ENCODE data around the gene AHCYL1. TPM values are rescaled to one million over a fixed set of nuclear protein-coding genes. Genes with fewer than 3 reads are reported as not detected.

AHCYL1 gene
- total and polyA plus RNA-seq, 4 donors = 41.9 to 79.0 (median 59.5) TPM

DNA sequence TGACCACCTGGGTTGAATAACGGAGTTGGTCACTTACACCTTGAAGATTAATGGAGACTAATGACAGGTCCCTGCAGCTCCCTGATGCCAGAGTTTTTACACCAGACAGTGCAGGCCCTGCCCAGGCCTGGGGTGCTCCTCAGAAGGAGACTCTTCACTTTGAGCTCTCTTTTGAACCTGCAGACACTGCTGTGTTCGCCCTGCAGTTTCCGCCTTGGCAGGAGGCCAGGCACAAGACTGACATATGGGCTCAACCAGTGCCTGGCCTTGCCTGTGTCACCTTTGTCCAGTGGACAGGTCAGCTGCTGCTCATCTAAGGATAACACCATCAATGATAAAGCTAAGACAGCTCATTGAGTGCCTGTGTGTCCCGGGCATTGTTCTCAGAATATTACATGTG, 55.1 kb downstream of the AHCYL1 start:
- ATAC-seq (ENCODE audit: low FRiP score) = no peak
- peaks cover 11 to 24% of the 10 kb centered on the region in 2 donors for H3K36me3 ChIP-seq (ENCODE audit: control insufficient read depth in 1 of 2, insufficient read depth in 2 of 2, low read length in 1 of 2)
- 74 to 77% methylated on average over 4 of the region's 4 CpGs for WGBS, 2 donors
- no peak overlapping the region for H3K4me3 ChIP-seq (ENCODE audit: low read length in 2 of 2)
- intact Hi-C loops (cut with DNase I) = no loop called here
- no peaks in the 10 kb centered on the region for H3K27me3 ChIP-seq (ENCODE audit: control insufficient read depth in 1 of 2, insufficient read depth in 2 of 2, low read length in 1 of 2)
- H3K9me3 ChIP-seq (ENCODE audit: control insufficient read depth, low read length) = no peaks in the 10 kb centered on the region
- H3K4me1 ChIP-seq (ENCODE audit: control insufficient read depth in 1 of 2, insufficient read depth in 2 of 2, low read length in 2 of 2) = no peaks in the 10 kb centered on the region
- H3K27ac ChIP-seq (ENCODE audit: low read depth in 1 of 2, low read length in 2 of 2) = no peak overlapping the region
- no peak for DNase-seq

DNA sequence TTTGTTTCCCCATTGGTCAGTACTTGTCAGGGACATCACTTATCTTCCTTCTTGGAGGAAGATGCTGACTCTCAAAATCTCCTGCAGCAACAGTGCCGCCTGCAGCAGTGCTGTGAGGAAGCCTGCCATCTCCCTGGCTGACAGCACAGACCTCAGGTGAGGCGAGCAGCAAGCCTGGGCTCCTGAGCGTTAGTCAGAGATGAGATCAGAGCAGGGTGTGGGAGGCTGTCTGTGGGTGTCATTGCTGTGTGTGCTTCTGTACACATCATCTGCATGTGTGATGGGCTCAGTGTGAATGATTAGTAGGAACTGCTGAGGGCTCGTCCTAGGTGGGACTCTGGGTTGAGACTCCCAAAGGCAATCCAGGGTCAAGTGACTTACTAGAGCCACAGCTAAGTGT, 56.0 kb downstream of the AHCYL1 start:
- Histone ChIP-seq H3K4me3 (ENCODE audit: low read length in 2 of 2) (no peak overlapping the region), H3K36me3 (ENCODE audit: control insufficient read depth in 1 of 2, insufficient read depth in 2 of 2, low read length in 1 of 2) (peaks cover 11 to 27% of the 10 kb centered on the region in 2 donors), H3K9me3 (ENCODE audit: control insufficient read depth, low read length) (no peaks in the 10 kb centered on the region), H3K27me3 (ENCODE audit: control insufficient read depth in 1 of 2, insufficient read depth in 2 of 2, low read length in 1 of 2) (no peaks in the 10 kb centered on the region), H3K4me1 (ENCODE audit: control insufficient read depth in 1 of 2, insufficient read depth in 2 of 2, low read length in 2 of 2) (no peaks in the 10 kb centered on the region), H3K27ac (ENCODE audit: low read depth in 1 of 2, low read length in 2 of 2) (no peak overlapping the region)
- intact Hi-C loops (cut with DNase I) = no loop called here
- DNase-seq = no peak
- WGBS, 2 donors = 89 to 91% methylated on average over 4 of the region's 4 CpGs
- no peak for ATAC-seq (ENCODE audit: low FRiP score)

DNA sequence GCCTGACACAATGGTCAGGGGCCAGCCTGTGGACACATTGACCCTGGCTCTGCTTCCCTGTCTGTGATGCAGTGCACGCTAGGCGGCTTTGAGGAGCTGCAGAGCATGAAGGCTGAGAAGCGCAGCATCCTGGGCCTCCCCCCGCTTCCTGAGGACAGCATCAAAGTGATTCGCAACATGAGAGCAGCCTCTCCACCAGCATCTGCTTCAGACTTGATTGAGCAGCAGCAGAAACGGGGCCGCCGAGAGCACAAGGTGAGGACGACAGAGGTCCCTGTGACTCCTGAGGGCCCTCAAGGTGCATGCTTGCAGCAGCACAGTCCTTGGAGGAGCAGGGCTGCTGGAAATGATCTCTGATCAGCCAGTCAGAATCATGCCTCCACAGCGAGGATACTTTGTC, 58.5 kb downstream of the AHCYL1 start:
- Histone ChIP-seq H3K27me3 (ENCODE audit: control insufficient read depth in 1 of 2, insufficient read depth in 2 of 2, low read length in 1 of 2) (no peaks in the 10 kb centered on the region), H3K27ac (ENCODE audit: low read depth in 1 of 2, low read length in 2 of 2) (no peak overlapping the region), H3K9me3 (ENCODE audit: control insufficient read depth, low read length) (no peaks in the 10 kb centered on the region), H3K4me3 (ENCODE audit: low read length in 2 of 2) (no peak overlapping the region), H3K4me1 (ENCODE audit: control insufficient read depth in 1 of 2, insufficient read depth in 2 of 2, low read length in 2 of 2) (no peaks in the 10 kb centered on the region), H3K36me3 (ENCODE audit: control insufficient read depth in 1 of 2, insufficient read depth in 2 of 2, low read length in 1 of 2) (peaks cover 16 to 30% of the 10 kb centered on the region in 2 donors)
- DNase-seq = no peak
- WGBS, 2 donors = 96% methylated on average over 10 of the region's 10 CpGs
- no peak for ATAC-seq (ENCODE audit: low FRiP score)
- intact Hi-C loops (cut with DNase I) = no loop called here

DNA sequence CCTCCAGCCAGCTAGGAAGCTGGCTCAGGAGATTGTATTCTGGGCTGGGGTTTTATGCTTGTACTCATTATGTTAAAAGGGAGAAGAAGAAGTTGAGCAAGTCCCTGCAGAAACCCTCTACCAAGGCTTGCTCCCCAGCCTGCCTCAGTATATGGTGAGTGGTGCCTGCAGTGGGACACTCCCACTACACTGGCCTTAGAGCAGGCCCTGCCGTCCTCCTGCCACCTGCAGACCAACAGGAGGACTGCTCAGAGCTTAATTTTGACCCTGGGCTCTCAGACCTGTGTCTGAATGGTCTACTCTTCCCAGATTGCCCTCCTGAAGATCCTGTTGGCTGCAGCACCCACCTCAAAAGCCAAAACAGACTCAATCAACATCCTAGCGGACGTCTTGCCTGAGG, 62.9 kb downstream of the AHCYL1 start:
- H3K36me3 ChIP-seq (ENCODE audit: control insufficient read depth in 1 of 2, insufficient read depth in 2 of 2, low read length in 1 of 2) = peaks cover 11 to 23% of the 10 kb centered on the region in 2 donors
- DNase-seq (no peak), ATAC-seq (ENCODE audit: low FRiP score) (no peak)
- no peak overlapping the region for H3K4me3 ChIP-seq (ENCODE audit: low read length in 2 of 2)
- no peaks in the 10 kb centered on the region for H3K9me3 ChIP-seq (ENCODE audit: control insufficient read depth, low read length)
- H3K27ac ChIP-seq (ENCODE audit: low read depth in 1 of 2, low read length in 2 of 2) = no peak overlapping the region
- no peaks in the 10 kb centered on the region for H3K27me3 ChIP-seq (ENCODE audit: control insufficient read depth in 1 of 2, insufficient read depth in 2 of 2, low read length in 1 of 2)
- intact Hi-C loops (cut with DNase I) = no loop called here
- no peaks in the 10 kb centered on the region for H3K4me1 ChIP-seq (ENCODE audit: control insufficient read depth in 1 of 2, insufficient read depth in 2 of 2, low read length in 2 of 2)
- WGBS, 2 donors = 70 to 78% methylated on average over 3 of the region's 3 CpGs

DNA sequence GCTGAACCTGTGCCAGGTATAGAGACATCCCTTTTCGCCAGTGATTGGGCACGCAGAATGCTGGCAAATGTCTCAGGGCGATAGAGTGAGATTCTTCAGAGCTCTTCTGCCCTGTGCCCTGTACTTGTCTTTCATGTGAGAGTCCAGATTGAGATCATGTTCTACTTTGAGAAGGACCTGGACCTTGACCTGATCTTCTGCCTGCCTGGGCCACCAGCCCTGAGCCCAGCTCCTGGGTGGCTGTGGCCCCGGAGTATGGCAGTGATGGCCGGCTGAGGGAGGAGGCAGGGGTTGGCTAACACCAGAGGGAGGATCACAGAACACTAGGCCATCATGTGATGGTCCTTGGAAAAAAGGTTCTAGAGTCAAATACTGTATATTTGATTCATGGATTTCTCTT, 63.7 kb downstream of the AHCYL1 start:
- Histone ChIP-seq H3K4me3 (ENCODE audit: low read length in 2 of 2) (no peak overlapping the region), H3K27ac (ENCODE audit: low read depth in 1 of 2, low read length in 2 of 2) (no peak overlapping the region), H3K27me3 (ENCODE audit: control insufficient read depth in 1 of 2, insufficient read depth in 2 of 2, low read length in 1 of 2) (no peaks in the 10 kb centered on the region), H3K36me3 (ENCODE audit: control insufficient read depth in 1 of 2, insufficient read depth in 2 of 2, low read length in 1 of 2) (peaks cover 8 to 23% of the 10 kb centered on the region in 2 donors), H3K9me3 (ENCODE audit: control insufficient read depth, low read length) (no peaks in the 10 kb centered on the region), H3K4me1 (ENCODE audit: control insufficient read depth in 1 of 2, insufficient read depth in 2 of 2, low read length in 2 of 2) (no peaks in the 10 kb centered on the region)
- ATAC-seq (ENCODE audit: low FRiP score) (no peak), DNase-seq (peak in 1 of 2 donors; percentile 55)
- WGBS, 2 donors = 85% methylated on average over 5 of the region's 5 CpGs
- intact Hi-C loops (cut with DNase I) = no loop called here

DNA sequence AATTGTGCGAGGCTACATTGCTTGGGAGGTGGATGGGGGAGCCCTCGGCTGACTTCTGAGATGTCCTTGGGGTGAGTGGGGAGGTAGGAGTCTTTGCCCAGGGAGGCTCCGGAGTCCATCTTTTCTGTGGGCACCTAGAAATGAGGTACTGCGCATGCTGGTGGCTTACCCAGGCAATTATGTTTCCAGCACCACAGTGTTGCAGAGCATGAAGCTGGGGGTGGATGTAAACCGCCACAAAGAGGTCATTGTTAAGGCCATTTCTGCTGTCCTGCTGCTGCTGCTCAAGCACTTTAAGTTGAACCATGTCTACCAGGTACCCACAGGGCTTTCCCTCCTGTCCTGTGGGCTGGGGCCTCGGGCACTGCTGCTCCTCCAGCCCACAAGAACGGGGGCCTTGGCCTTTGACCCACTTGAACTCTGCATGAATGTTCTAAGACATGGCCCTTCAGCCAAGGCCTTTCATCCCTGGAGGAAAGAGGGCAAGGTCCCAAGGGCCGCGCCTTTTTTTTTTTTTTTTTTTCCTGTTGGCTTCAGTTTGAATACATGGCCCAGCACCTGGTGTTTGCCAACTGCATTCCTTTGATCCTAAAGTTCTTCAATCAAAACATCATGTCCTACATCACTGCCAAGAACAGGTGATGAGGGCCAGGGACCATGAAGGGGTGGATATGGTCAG, 64.5 kb downstream of the AHCYL1 start:
- H3K27ac ChIP-seq (ENCODE audit: low read depth in 1 of 2, low read length in 2 of 2) = no peak overlapping the region
- H3K4me1 ChIP-seq (ENCODE audit: control insufficient read depth in 1 of 2, insufficient read depth in 2 of 2, low read length in 2 of 2) = no peaks in the 10 kb centered on the region
- no peaks in the 10 kb centered on the region for H3K27me3 ChIP-seq (ENCODE audit: control insufficient read depth in 1 of 2, insufficient read depth in 2 of 2, low read length in 1 of 2)
- H3K4me3 ChIP-seq (ENCODE audit: low read length in 2 of 2) = no peak overlapping the region
- H3K36me3 ChIP-seq (ENCODE audit: control insufficient read depth in 1 of 2, insufficient read depth in 2 of 2, low read length in 1 of 2) = peaks cover 8 to 20% of the 10 kb centered on the region in 2 donors
- ATAC-seq (ENCODE audit: low FRiP score) (no peak), DNase-seq (peak in 1 of 2 donors; percentile 35)
- intact Hi-C loops (cut with DNase I) = no loop called here
- WGBS, 2 donors = 88 to 89% methylated on average over 8 to 9 of the region's 9 CpGs
- H3K9me3 ChIP-seq (ENCODE audit: control insufficient read depth, low read length) = no peaks in the 10 kb centered on the region

DNA sequence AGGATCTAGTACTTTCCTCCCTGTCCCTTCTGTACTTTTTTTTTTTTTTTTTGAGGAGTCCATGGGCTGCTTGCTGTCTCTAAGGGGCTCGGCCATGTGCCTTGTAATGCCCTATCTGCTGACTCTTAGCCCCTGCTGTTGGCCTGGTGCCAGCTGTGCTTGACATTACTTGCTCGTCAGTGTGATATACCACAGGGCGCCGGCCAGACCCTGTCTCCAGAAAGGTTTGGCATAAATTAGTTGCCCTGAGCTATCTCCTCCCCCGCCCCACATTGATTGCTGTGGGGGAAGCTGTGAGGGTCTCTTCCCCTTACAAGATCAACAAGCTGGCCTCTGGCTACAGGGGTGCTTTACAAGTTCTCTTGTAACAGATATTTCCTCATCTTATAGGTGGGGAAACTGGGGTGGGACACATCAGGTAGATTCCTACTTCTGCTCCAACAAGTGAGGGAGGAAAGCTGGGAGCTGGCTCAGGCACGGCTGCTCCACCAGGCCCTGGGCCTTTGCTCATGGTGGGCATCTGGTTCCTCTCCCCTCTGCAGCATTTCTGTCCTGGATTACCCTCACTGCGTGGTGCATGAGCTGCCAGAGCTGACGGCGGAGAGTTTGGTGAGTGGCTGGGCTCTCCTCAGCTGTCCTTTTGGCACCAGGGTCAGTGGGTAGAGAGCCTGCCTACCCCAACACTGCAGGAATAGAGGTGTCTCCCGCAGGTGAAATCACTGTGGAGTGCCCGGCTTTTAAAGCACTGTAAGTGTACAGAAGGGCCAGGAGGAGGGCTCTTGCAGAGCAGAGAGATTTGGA, 65.4 kb downstream of the AHCYL1 start:
- no peaks in the 10 kb centered on the region for H3K4me1 ChIP-seq (ENCODE audit: control insufficient read depth in 1 of 2, insufficient read depth in 2 of 2, low read length in 2 of 2)
- no peaks in the 10 kb centered on the region for H3K9me3 ChIP-seq (ENCODE audit: control insufficient read depth, low read length)
- no peaks in the 10 kb centered on the region for H3K27me3 ChIP-seq (ENCODE audit: control insufficient read depth in 1 of 2, insufficient read depth in 2 of 2, low read length in 1 of 2)
- H3K4me3 ChIP-seq (ENCODE audit: low read length in 2 of 2) = no peak overlapping the region
- H3K36me3 ChIP-seq (ENCODE audit: control insufficient read depth in 1 of 2, insufficient read depth in 2 of 2, low read length in 1 of 2) = peaks cover 12 to 22% of the 10 kb centered on the region in 2 donors
- H3K27ac ChIP-seq (ENCODE audit: low read depth in 1 of 2, low read length in 2 of 2) = no peak overlapping the region
- intact Hi-C loops (cut with DNase I) = no loop called here
- DNase-seq (peak in 1 of 2 donors; percentile 81), ATAC-seq (ENCODE audit: low FRiP score) (no peak)
- 75 to 77% methylated on average over 11 of the region's 11 CpGs for WGBS, 2 donors

DNA sequence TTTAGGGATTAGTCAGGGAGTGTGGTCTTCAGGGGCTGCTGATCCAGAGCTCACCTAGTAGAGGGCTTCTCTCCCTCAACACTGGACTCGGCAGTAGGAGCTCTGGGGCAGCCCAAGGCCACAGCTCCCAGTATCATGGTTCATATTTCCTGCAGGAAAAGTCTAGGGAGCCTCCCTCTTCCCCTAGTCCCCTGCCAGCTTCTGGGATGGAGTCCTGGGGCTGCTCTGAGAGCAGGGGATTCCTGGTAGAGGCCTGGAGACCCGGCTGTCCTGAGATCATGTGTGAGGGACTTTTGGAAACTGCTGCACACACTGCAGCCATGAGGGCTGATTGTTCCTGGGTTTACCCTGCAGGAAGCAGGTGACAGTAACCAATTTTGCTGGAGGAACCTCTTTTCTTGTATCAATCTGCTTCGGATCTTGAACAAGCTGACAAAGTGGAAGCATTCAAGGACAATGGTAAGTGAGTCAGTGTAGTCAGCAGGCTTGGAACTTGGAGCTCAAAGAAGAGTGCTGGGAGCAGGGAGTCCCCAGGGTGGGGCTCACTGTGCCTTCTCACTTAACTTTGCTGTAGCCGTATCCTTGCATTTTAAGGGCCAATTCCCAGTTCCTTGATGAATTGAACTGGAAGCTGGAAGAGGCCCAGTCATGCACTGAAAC, 66.2 kb downstream of the AHCYL1 start:
- H3K27ac ChIP-seq (ENCODE audit: low read depth in 1 of 2, low read length in 2 of 2) = no peak overlapping the region

More for the DNA sequence above, 66.2 kb downstream of the AHCYL1 start:
- WGBS, 2 donors = 75 to 82% methylated on average over 4 of the region's 4 CpGs
- DNase-seq = peak in 1 of 2 donors; percentile 42
- intact Hi-C loops (cut with DNase I) = no loop called here
- H3K27me3 ChIP-seq (ENCODE audit: control insufficient read depth in 1 of 2, insufficient read depth in 2 of 2, low read length in 1 of 2) = no peaks in the 10 kb centered on the region
- ATAC-seq (ENCODE audit: low FRiP score) = no peak
- peaks cover 12 to 23% of the 10 kb centered on the region in 2 donors for H3K36me3 ChIP-seq (ENCODE audit: control insufficient read depth in 1 of 2, insufficient read depth in 2 of 2, low read length in 1 of 2)
- H3K4me1 ChIP-seq (ENCODE audit: control insufficient read depth in 1 of 2, insufficient read depth in 2 of 2, low read length in 2 of 2) = no peaks in the 10 kb centered on the region
- no peak overlapping the region for H3K4me3 ChIP-seq (ENCODE audit: low read length in 2 of 2)
- no peaks in the 10 kb centered on the region for H3K9me3 ChIP-seq (ENCODE audit: control insufficient read depth, low read length)
